GM19193 (cell line): ENCODE data around the gene VWF.

Experiments used
- POLR2A ChIP-seq: IDR thresholded peaks from 4 replicates; pipeline ENCODE4 v1.6.1; 2011; ENCODE audit not compliant: insufficient read depth, insufficient read length; ENCODE audit errors: extremely low read depth

The VWF gene

GRCh38 chr12:5969974-5970690 is 154.3 kb downstream of the VWF start:
- TF ChIP-seq POLR2A, result no peak

GRCh38 chr12:5969156-5969973 is 155.1 kb downstream of the VWF start:
- no peak for TF ChIP-seq POLR2A

GRCh38 chr12:5967645-5968415 is 156.6 kb downstream of the VWF start:
- TF ChIP-seq POLR2A, result no peak

- TF ChIP-seq POLR2A, result no peak
Observed at GRCh38 chr12:5966486-5967095, 157.9 kb downstream of the VWF start.

- no peak for TF ChIP-seq POLR2A
Observed at GRCh38 chr12:5965950-5966383, 158.5 kb downstream of the VWF start.

DNA sequence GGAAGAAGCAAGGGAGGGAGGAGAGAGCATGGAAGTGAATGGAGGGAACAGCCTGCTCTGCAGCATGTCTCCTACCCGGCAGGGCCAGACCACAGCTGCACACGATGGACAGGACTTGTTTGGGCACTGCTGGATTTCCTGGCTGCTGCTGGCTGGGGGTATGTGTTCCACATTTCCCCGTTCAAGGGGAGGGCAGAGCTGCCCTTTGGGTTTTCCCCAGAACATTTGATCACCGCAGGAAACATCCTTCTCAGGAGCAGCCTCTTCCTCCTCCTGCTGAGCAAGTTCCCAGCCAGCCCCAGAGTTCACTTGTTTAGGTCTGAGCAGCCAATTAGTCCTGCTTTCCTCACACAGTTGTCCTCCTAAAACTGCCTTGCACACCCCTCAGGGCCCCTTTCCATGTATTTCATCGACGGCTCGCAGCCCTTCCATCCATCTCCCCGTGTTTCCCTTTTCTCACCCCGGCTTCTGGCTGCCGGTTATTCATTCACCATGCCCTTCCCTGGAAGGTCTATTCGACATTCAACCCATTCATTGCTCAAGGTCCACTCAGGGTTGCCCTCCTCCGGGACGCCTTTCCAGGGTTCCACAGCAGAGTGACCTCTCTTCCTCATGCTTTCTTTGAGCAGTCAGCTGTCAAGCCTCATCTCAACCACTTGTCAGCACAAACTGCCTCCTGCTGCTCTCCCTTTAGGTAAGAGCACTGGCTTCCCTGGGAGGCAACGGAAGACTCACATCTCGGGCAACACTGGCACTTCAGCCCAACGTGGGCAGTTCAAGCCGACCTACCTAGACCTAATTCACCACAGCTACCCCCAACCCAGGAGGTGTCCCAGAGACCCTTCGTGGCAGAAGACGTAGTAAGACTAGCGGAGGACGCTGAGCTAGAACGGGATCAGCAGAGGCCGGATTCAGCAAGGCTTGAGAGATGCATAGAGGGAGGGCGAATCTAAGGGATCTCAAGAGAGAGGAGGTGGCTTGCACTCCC is 159.3 kb downstream of the VWF start:
- no peak for TF ChIP-seq POLR2A

- TF ChIP-seq POLR2A, result no peak
Observed at GRCh38 chr12:5963515-5963914, 161.0 kb downstream of the VWF start.

DNA sequence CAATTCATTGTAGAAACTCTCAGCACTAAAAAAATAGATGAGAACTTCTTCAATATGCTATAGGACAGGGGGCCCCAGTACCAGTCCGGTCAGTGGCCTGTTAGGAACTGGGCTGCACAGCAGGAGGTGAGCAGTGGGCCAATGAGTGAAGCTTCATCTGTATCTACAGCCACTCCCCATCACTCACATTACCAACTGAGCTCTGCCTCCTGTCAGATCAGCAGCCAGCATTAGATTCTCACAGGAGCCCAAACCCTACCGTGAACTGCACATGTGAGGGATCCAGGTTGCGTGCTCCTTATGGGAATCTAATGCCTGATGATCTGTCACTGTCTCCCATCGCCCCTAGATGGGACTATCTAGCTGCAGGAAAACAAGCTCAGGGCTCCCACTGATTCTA is 163.7 kb downstream of the VWF start:
- TF ChIP-seq POLR2A, result no peak

DNA sequence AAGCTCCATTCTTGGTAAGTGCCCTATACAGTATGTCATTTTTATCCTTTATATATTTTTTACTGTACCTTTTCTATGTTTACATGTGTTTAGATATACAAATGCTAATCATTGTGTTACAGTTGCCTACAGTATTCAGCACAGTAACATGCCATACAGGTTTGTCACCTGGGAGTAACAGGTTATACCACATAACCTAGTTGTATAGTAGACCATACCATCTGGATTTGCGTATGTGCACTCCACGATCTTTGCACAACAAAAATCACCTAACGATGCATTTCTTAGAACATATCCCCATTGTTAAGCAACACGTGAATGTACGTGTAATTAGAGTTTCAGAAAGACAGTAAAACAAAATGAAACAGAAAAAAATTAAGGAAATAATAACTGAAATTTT is 167.5 kb downstream of the VWF start:
- no peak for TF ChIP-seq POLR2A

DNA sequence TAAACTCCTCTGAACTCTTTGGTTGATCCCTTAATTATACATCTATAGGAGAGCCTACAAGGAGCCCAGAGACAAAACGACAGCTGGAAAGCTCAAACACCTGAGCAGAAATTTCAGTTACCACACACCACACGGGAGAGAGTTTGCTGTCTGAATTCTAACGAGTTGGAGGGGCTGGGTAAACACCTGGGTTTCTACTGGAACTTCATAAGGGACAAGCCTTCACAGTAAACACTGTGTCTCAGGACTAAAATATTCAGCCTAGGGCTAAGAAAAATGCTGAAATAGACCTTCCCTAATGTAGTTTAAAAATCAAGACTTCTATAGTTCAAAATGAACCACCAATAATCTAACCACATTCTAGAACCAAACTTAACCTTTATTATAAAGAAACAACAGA is 169.8 kb downstream of the VWF start:
- TF ChIP-seq POLR2A, result no peak

DNA sequence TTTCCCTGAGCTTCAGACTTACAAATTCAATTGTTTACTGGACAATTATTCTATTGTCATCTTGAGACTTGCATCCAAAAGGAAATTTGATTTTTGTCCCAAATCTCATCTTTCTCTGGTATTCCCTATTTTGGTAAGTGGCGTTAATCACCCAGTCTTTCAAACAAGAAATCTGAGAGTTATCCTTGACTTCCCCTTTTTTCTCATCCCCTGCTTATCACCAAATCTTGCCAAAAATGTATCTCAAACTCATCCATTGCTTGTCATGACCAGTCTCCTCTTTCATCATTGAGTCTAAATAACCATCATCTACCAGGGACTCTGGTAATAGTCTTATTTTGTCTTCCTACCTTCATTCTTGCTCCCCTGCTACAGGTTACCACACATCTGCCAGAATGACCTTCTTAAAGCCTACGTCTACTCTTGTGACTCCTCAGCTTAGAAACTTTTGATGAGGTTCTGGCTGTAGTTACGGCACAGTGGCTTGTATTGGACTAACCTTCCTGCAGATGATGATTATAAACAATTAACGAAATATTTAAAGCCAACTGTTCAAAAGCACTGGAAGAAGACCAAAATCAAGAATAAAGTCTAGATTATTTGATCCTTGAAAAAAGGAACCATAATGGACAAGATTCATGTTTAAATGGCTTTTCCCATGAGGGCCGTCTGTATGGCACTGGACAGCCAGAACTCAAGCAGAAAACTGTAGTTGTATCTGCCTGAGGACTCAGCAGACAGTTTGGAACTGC is 170.5 kb downstream of the VWF start:
- no peak for TF ChIP-seq POLR2A

DNA sequence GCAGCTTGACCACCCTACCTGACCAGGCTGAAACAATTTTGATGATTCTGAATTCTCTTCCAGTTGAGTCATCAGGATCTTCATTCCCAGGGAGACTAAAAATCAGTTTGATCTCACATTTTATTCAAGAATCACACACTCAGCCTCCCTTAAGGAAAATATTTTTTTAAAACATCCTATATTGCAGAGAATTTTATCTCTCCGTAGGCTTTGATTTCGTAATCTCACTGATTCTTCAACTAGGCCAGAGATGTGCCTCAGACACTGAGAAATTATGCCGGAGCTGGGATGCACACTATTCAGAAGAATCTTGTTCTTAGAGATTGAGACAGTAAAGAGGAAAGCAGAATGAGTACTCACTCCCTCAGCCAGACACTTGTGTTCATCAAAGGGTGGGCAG is 172.4 kb downstream of the VWF start:
- no peak for TF ChIP-seq POLR2A

- no peak for TF ChIP-seq POLR2A
Observed at GRCh38 chr12:5948696-5949095, 175.8 kb downstream of the VWF start.
